ENCODE results near the gene KCNIP4.

DNA sequence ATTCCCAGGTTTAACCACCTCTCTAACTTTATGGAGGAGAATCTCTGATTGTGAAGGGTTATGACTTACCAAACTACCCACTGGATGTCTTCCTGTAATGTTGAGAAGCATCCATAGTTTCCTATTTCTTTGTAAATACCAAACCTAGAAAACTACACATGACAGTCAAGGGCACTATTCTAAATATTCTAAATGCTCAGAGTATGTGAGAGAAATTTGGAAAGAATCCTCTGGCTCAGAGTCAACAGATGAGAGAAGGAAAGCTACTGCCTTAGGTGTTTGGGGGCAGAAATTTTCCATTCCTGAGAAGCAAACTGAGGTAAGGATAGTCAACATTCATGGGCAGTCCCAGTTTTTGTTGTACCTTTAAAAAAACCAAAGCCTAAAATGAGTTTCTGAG is 155.8 kb downstream of the KCNIP4 start:
- TF ChIP-seq, protein P1, sequence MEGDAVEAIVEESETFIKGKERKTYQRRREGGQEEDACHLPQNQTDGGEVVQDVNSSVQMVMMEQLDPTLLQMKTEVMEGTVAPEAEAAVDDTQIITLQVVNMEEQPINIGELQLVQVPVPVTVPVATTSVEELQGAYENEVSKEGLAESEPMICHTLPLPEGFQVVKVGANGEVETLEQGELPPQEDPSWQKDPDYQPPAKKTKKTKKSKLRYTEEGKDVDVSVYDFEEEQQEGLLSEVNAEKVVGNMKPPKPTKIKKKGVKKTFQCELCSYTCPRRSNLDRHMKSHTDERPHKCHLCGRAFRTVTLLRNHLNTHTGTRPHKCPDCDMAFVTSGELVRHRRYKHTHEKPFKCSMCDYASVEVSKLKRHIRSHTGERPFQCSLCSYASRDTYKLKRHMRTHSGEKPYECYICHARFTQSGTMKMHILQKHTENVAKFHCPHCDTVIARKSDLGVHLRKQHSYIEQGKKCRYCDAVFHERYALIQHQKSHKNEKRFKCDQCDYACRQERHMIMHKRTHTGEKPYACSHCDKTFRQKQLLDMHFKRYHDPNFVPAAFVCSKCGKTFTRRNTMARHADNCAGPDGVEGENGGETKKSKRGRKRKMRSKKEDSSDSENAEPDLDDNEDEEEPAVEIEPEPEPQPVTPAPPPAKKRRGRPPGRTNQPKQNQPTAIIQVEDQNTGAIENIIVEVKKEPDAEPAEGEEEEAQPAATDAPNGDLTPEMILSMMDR (IDR thresholded peaks at IDR 0.05; ENCODE audit: poor library complexity) = no peak
- TF ChIP-seq EZH2phosphoT487 (IDR thresholded peaks at IDR 0.05; ENCODE audit: low read depth, severe bottlenecking, unreplicated experiment) = no peak

Data from hepatocyte (in vitro differentiated cells).